Measurements from ENCODE around the gene MAT2A. TPM values are rescaled to one million over a fixed set of nuclear protein-coding genes. Genes with fewer than 3 reads are reported as not detected.

The MAT2A gene
- total RNA-seq, 2 experiments from 2014 or later: 336 to 462 TPM

- Histone ChIP-seq H3K36me3 (ENCODE audit: insufficient read depth, low read length) (peaks cover 73% of the 10 kb centered on the region), H3K4me3 (ENCODE audit: low read depth, low read length, poor library complexity, severe bottlenecking) (peak overlapping the region; percentile 100), H4K20me1 (ENCODE audit: insufficient read depth, low read length) (peaks cover 31% of the 10 kb centered on the region), H2AFZ (ENCODE audit: low read length) (no peak overlapping the region), H3K4me1 (ENCODE audit: insufficient read depth, low read length, poor library complexity, severe bottlenecking) (peaks cover 37% of the 10 kb centered on the region), H3K9me3 (ENCODE audit: low read length) (no peaks in the 10 kb centered on the region), H3K4me2 (ENCODE audit: low read length) (peak overlapping the region; percentile 86), H3K79me2 (ENCODE audit: insufficient read depth, low read depth, low read length) (peaks cover 60% of the 10 kb centered on the region), H3K9me2 (ENCODE audit: insufficient read depth, low read length) (no peaks in the 10 kb centered on the region), H3K27ac (ENCODE audit: low read depth, low read length, poor library complexity, severe bottlenecking) (no peak overlapping the region)
- TF ChIP-seq EZH2phosphoT487 (IDR thresholded peaks at IDR 0.05; ENCODE audit: borderline replicate concordance, low read depth, low read length): no peak
- no peak for TF ChIP-seq CTCF (conservative IDR thresholded peaks at IDR 0.05; ENCODE audit: low read length)
- intact Hi-C loops (cut with micrococcal nuclease; ENCODE audit: unreplicated experiment): no loop called here
- BruUV-seq (replicated peaks): no TSS peak
- no peak for DNase-seq (ENCODE audit: low spot score)
- POLR2A ChIA-PET: interaction anchor here (1.1 to 6.7 kb wide), 5 partner anchors 9 to 213 kb away, joined by 3 to 48 read pairs (median 29); partner anchors contain the start of genes GGCX, SH2D6, TGOLN2 and VAMP8
- CTCF ChIA-PET (ENCODE audit: unreplicated experiment): no interaction called here
Observed at GRCh38 chr2:85541262-85541661, 2.3 kb downstream of the MAT2A start.

- ChIA-PET POLR2A (interaction anchor here (1.1 to 6.7 kb wide), 4 partner anchors 8 to 214 kb away, joined by 3 to 48 read pairs (median 35); partner anchors contain the start of genes GGCX, SH2D6 and TGOLN2), CTCF (ENCODE audit: unreplicated experiment) (no interaction called here)
- Histone ChIP-seq H3K27ac (ENCODE audit: low read depth, low read length, poor library complexity, severe bottlenecking) (no peak overlapping the region), H3K79me2 (ENCODE audit: insufficient read depth, low read depth, low read length) (peaks cover 59% of the 10 kb centered on the region), H3K4me2 (ENCODE audit: low read length) (peak overlapping the region; percentile 86), H3K36me3 (ENCODE audit: insufficient read depth, low read length) (peaks cover 79% of the 10 kb centered on the region), H3K4me3 (ENCODE audit: low read depth, low read length, poor library complexity, severe bottlenecking) (peak overlapping the region; percentile 100), H3K9me3 (ENCODE audit: low read length) (no peaks in the 10 kb centered on the region), H4K20me1 (ENCODE audit: insufficient read depth, low read length) (peaks cover 31% of the 10 kb centered on the region), H3K9me2 (ENCODE audit: insufficient read depth, low read length) (no peaks in the 10 kb centered on the region), H2AFZ (ENCODE audit: low read length) (no peak overlapping the region), H3K4me1 (ENCODE audit: insufficient read depth, low read length, poor library complexity, severe bottlenecking) (peaks cover 33% of the 10 kb centered on the region)
- no peak for TF ChIP-seq CTCF (conservative IDR thresholded peaks at IDR 0.05; ENCODE audit: low read length)
- no peak for TF ChIP-seq EZH2phosphoT487 (IDR thresholded peaks at IDR 0.05; ENCODE audit: borderline replicate concordance, low read depth, low read length)
- intact Hi-C loops (cut with micrococcal nuclease; ENCODE audit: unreplicated experiment): no loop called here
- BruUV-seq (replicated peaks): no TSS peak
- DNase-seq (ENCODE audit: low spot score): no peak
Observed at GRCh38 chr2:85541753-85542457, 2.9 kb downstream of the MAT2A start.

- CTCF ChIA-PET (ENCODE audit: unreplicated experiment): interaction anchor here (1.0 kb wide), 1 partner anchor 9 kb away, joined by 4 read pairs; no protein-coding TSS in a partner anchor
- BruUV-seq (replicated peaks): no TSS peak
- peaks cover 88% of the 10 kb centered on the region for H3K36me3 ChIP-seq (ENCODE audit: insufficient read depth, low read length)
Observed at GRCh38 chr2:85542777-85543176, 3.8 kb downstream of the MAT2A start.

More at GRCh38 chr2:85542777-85543176, 3.8 kb downstream of the MAT2A start:
- no peak overlapping the region for H3K27ac ChIP-seq (ENCODE audit: low read depth, low read length, poor library complexity, severe bottlenecking)
- POLR2A ChIA-PET: interaction anchor here (0.6 to 6.7 kb wide), 3 partner anchors 8 to 585 kb away, joined by 3 to 48 read pairs (median 4); no protein-coding TSS in a partner anchor
- H4K20me1 ChIP-seq (ENCODE audit: insufficient read depth, low read length): peaks cover 31% of the 10 kb centered on the region
- no peaks in the 10 kb centered on the region for H3K9me2 ChIP-seq (ENCODE audit: insufficient read depth, low read length)
- peaks cover 50% of the 10 kb centered on the region for H3K79me2 ChIP-seq (ENCODE audit: insufficient read depth, low read depth, low read length)
- H2AFZ ChIP-seq (ENCODE audit: low read length): no peak overlapping the region
- H3K4me3 ChIP-seq (ENCODE audit: low read depth, low read length, poor library complexity, severe bottlenecking): no peak overlapping the region
- no peaks in the 10 kb centered on the region for H3K9me3 ChIP-seq (ENCODE audit: low read length)
- no peak for TF ChIP-seq EZH2phosphoT487 (IDR thresholded peaks at IDR 0.05; ENCODE audit: borderline replicate concordance, low read depth, low read length)
- no peak for TF ChIP-seq CTCF (conservative IDR thresholded peaks at IDR 0.05; ENCODE audit: low read length)
- H3K4me1 ChIP-seq (ENCODE audit: insufficient read depth, low read length, poor library complexity, severe bottlenecking): peaks cover 26% of the 10 kb centered on the region
- peak overlapping the region; percentile 86; the same call in 1 of the 2 replicates for H3K4me2 ChIP-seq (ENCODE audit: low read length)
- intact Hi-C loops (cut with micrococcal nuclease; ENCODE audit: unreplicated experiment): no loop called here
- no peak for DNase-seq (ENCODE audit: low spot score)
